ENCODE data around the gene FGFRL1. TPM values are rescaled to one million over a fixed set of nuclear protein-coding genes. Genes with fewer than 3 reads are reported as not detected.

The FGFRL1 gene
- total RNA-seq, 1 experiment from 2014 or later: 26.1 TPM

DNA sequence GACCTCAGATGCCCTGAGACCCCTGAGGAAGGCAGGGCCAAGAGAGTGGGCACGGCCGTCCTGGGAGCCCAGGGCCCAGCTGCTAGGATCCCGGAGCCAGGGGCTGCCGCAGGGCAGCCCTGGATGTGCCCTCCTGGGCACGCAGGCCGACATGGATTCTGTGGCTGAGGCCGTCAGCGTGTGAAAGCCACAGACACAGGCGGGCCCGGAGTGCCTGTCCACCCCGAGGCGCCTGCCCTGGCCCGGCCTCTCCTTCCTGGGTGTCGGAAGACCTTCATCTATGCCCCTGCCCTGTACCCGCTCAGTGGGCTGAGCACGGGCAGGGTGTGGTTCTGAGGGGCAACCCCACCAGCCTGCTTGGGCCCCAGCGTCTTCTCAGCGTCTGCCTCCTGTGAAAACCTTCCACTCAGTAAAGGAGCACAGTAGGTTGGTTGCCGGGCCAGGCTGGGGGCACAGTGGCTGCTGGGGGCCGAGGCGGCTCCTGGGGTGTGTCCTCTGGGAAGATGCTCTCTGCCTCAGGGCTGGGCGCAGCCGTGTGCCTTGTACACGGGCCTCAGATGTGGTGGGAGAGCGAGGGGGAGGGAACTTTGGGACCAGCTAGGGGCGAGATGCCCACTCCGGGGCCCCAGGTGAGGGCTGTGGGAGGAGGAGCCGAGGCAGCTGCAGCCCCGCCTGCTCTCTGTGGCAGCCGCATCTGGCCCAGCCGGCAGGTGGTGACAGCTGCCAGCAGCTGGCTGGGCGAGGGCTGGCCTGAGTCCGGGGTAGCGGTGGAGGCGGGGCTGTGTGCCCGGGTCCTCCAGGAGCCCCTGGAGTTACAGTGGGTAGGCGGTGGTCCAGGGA lies 20.8 kb downstream of the FGFRL1 start:
- Histone ChIP-seq H2AK5ac (ENCODE audit: insufficient read length, low read length) (no peak overlapping the region), H4K5ac (ENCODE audit: insufficient read length, low read depth, low read length) (no peak overlapping the region), H3K4me1 (ENCODE audit: insufficient read depth, low read length) (no peaks in the 10 kb centered on the region), H4K91ac (ENCODE audit: insufficient read length, low read depth, low read length) (no peak overlapping the region), H3K4me2 (ENCODE audit: insufficient read depth, insufficient read length, low read length) (no peak overlapping the region), H2BK5ac (ENCODE audit: insufficient read length, low read length) (no peak overlapping the region), H3K14ac (ENCODE audit: insufficient read depth, low read length) (no peak overlapping the region), H2BK15ac (ENCODE audit: low read depth, low read length) (no peak overlapping the region), H4K20me1 (ENCODE audit: control insufficient read depth, insufficient read depth, insufficient read length) (no peaks in the 10 kb centered on the region), H3K9ac (ENCODE audit: extremely low read depth, insufficient read length, low read length) (no peak overlapping the region), H3K27ac (ENCODE audit: insufficient read length, low read depth, low read length) (no peak overlapping the region), H3T11ph (ENCODE audit: low read length) (no peak overlapping the region), H3K23me2 (ENCODE audit: insufficient read length, low read depth, low read length, poor library complexity, severe bottlenecking) (no peaks in the 10 kb centered on the region), H3K9me3 (ENCODE audit: control insufficient read depth, low read depth, low read length) (no peaks in the 10 kb centered on the region), H3K79me1 (ENCODE audit: insufficient read depth, low read depth, low read length, poor library complexity, severe bottlenecking) (no peaks in the 10 kb centered on the region), H3K4ac (ENCODE audit: low read depth, low read length) (no peak overlapping the region), H4K8ac (replicated peaks; ENCODE audit: insufficient read length, low read depth, low read length) (no peak overlapping the region), H2BK20ac (ENCODE audit: low read depth, low read length, poor library complexity, severe bottlenecking) (no peak overlapping the region), H3K56ac (ENCODE audit: insufficient read length, low read depth, low read length) (no peak overlapping the region), H2BK120ac (ENCODE audit: low read depth, low read length, poor library complexity, severe bottlenecking) (no peak overlapping the region), H3K18ac (ENCODE audit: insufficient read length, low read depth, low read length) (no peak overlapping the region), H3K79me2 (ENCODE audit: insufficient read depth, low read length) (no peaks in the 10 kb centered on the region), H2BK12ac (ENCODE audit: insufficient read length, low read depth, low read length) (no peak overlapping the region), H3K23ac (ENCODE audit: insufficient read length, low read depth, low read length) (no peak overlapping the region), H2AFZ (ENCODE audit: low read length) (no peak overlapping the region), H3K27me3 (ENCODE audit: insufficient read depth, low read length) (no peaks in the 10 kb centered on the region)
- Mint-ChIP-seq H3K27ac (no peak overlapping the region), H3K4me1 (no peaks in the 10 kb centered on the region), H3K36me3 (ENCODE audit: insufficient read depth in 1 of 3, low read depth in 3 of 3) (no peaks in the 10 kb centered on the region), H3K4me3 (no peak overlapping the region), H3K9me3 (no peaks in the 10 kb centered on the region), H3K27me3 (ENCODE audit: low read depth) (no peaks in the 10 kb centered on the region)
- no peak for TF ChIP-seq CTCF (conservative IDR thresholded peaks at IDR 0.05)
- no peak for DNase-seq
- WGBS (ENCODE audit: extremely low coverage, insufficient read length, low lambda C conversion rate): no CpG with 5 or more reads among the region's 37 CpGs

All from H9 (cell line).